OCI-LY3 (cell line): ENCODE results near the gene ARL4D.

Experiments used
- H2AFZ ChIP-seq: fragments of 200-600, 300-600 bp; shearing (Covaris generic); 2 replicates; pipeline ENCODE4 v1.6.0; 2014; ENCODE audit warnings: antibody characterized with exemption, low read depth, low read length
- H3K27ac ChIP-seq: fragments of 200-600, 300-600 bp; sonication (generic); 2 replicates; pipeline ENCODE4 v1.5.1; 2014; ENCODE audit warnings: mild to moderate bottlenecking, low read length, moderate library complexity, mixed read lengths
- H3K27me3 ChIP-seq: fragments of 200-600, 300-600 bp; sonication (generic); 2 replicates; pipeline ENCODE4 v1.6.1; 2014; ENCODE audit warnings: low read depth, low read length, mixed read lengths
- H3K36me3 ChIP-seq: fragments of 200-600, 300-600 bp; sonication (generic); replicated peaks from 2 replicates; pipeline ENCODE3; 2014; ENCODE audit warnings: low read depth, low read length, mixed read lengths
- H3K4me1 ChIP-seq: fragments of 300-600, 200-600 bp; sonication (generic); 2 replicates; pipeline ENCODE4 v1.6.1; 2014; ENCODE audit warnings: low read length, mixed read lengths
- H3K4me2 ChIP-seq: fragments of 200-600, 300-600 bp; sonication (generic); 2 replicates; pipeline ENCODE4 v1.6.1; 2014; ENCODE audit warnings: low read length, mixed read lengths
- H3K4me3 ChIP-seq: fragments of 300-600, 200-600 bp; sonication (generic); 2 replicates; pipeline ENCODE4 v1.5.1; 2014; ENCODE audit warnings: antibody characterized with exemption, mild to moderate bottlenecking, low read length, moderate library complexity
- H3K79me2 ChIP-seq: fragments of 300-600, 200-600 bp; shearing (Covaris generic); 2 replicates; pipeline ENCODE4 v1.6.1; 2014; ENCODE audit warnings: mild to moderate bottlenecking, low read length, mixed read lengths
- H3K9ac ChIP-seq: fragments of 300-600, 200-600 bp; shearing (Covaris generic); 2 replicates; pipeline ENCODE4 v1.6.0; 2014; ENCODE audit warnings: mild to moderate bottlenecking, low read length, moderate library complexity
- H3K9me3 ChIP-seq: fragments of 200-600, 300-600 bp; shearing (Covaris generic); 2 replicates; pipeline ENCODE4 v1.6.1; 2014; ENCODE audit warnings: low read length, mixed read lengths; ENCODE audit not compliant: insufficient read depth
- H4K20me1 ChIP-seq: fragments of 200-600, 300-600 bp; sonication (generic); 2 replicates; pipeline ENCODE4 v1.6.1; 2016; ENCODE audit warnings: low read length, mixed read lengths; ENCODE audit not compliant: insufficient read depth
- CTCF ChIP-seq: fragments of 200-600, 300-600 bp; sonication (generic); IDR thresholded peaks from 2 replicates; pipeline ENCODE4 v1.5.1; 2014; ENCODE audit warnings: antibody characterized with exemption, low read length, low read depth
- EZH2phosphoT487 ChIP-seq: fragments of 200-600 bp; shearing (Covaris generic); IDR thresholded peaks from 2 replicates; pipeline ENCODE4 v1.6.1; 2018; ENCODE audit warnings: antibody characterized with exemption, mixed run types, low read depth

Gene ARL4D

GRCh38 chr17:43445009-43445589, 46.3 kb downstream of the ARL4D start:
- no peaks in the 10 kb centered on the region for H4K20me1 ChIP-seq
- no peak overlapping the region for H3K4me2 ChIP-seq
- TF ChIP-seq CTCF, result no peak
- no peak for TF ChIP-seq EZH2phosphoT487

GRCh38 chr17:43446773-43447172, 48.0 kb downstream of the ARL4D start:
- Histone ChIP-seq H2AFZ (no peak overlapping the region), H3K36me3 (no peaks in the 10 kb centered on the region)

More at GRCh38 chr17:43445009-43445589, 46.3 kb downstream of the ARL4D start:
- Histone ChIP-seq H3K27ac (no peak overlapping the region), H3K9me3 (no peaks in the 10 kb centered on the region), H3K36me3 (no peaks in the 10 kb centered on the region), H3K9ac (no peak overlapping the region), H2AFZ (no peak overlapping the region), H3K27me3 (peaks cover 12% of the 10 kb centered on the region; the same call in 1 of the 2 replicates), H3K79me2 (no peaks in the 10 kb centered on the region), H3K4me3 (no peak overlapping the region), H3K4me1 (no peaks in the 10 kb centered on the region)

GRCh38 chr17:43448720-43449469, 50.1 kb downstream of the ARL4D start:
- no peak overlapping the region for H3K4me3 ChIP-seq
- H3K79me2 ChIP-seq, result no peaks in the 10 kb centered on the region
- no peak overlapping the region for H3K9ac ChIP-seq
- H3K27me3 ChIP-seq, result peaks cover 10% of the 10 kb centered on the region; the same call in 1 of the 2 replicates
- H3K4me1 ChIP-seq, result no peaks in the 10 kb centered on the region
- no peaks in the 10 kb centered on the region for H3K9me3 ChIP-seq
- no peak overlapping the region for H3K4me2 ChIP-seq
- no peak overlapping the region for H3K27ac ChIP-seq
- no peaks in the 10 kb centered on the region for H3K36me3 ChIP-seq
- no peaks in the 10 kb centered on the region for H4K20me1 ChIP-seq
- no peak overlapping the region for H2AFZ ChIP-seq
- TF ChIP-seq CTCF, result no peak

More at GRCh38 chr17:43446773-43447172, 48.0 kb downstream of the ARL4D start:
- Histone ChIP-seq H3K9ac (no peak overlapping the region), H3K27me3 (peaks cover 12% of the 10 kb centered on the region; the same call in 1 of the 2 replicates), H3K27ac (no peak overlapping the region), H4K20me1 (no peaks in the 10 kb centered on the region), H3K79me2 (no peaks in the 10 kb centered on the region), H3K4me3 (no peak overlapping the region), H3K9me3 (no peaks in the 10 kb centered on the region), H3K4me2 (no peak overlapping the region), H3K4me1 (no peaks in the 10 kb centered on the region)
- TF ChIP-seq CTCF (no peak), EZH2phosphoT487 (no peak)

- no peaks in the 10 kb centered on the region for H4K20me1 ChIP-seq
- no peaks in the 10 kb centered on the region for H3K4me1 ChIP-seq
Observed at GRCh38 chr17:43449470-43450248, 50.9 kb downstream of the ARL4D start.

More at GRCh38 chr17:43449470-43450248, 50.9 kb downstream of the ARL4D start:
- Histone ChIP-seq H3K4me2 (no peak overlapping the region), H3K27ac (no peak overlapping the region), H2AFZ (no peak overlapping the region), H3K27me3 (peaks cover 3% of the 10 kb centered on the region; the same call in 1 of the 2 replicates), H3K9ac (no peak overlapping the region), H3K36me3 (no peaks in the 10 kb centered on the region), H3K4me3 (no peak overlapping the region), H3K9me3 (no peaks in the 10 kb centered on the region), H3K79me2 (no peaks in the 10 kb centered on the region)
- TF ChIP-seq CTCF, result no peak
- TF ChIP-seq EZH2phosphoT487, result no peak
